ENCODE results near the gene EEPD1.

The EEPD1 gene

DNA sequence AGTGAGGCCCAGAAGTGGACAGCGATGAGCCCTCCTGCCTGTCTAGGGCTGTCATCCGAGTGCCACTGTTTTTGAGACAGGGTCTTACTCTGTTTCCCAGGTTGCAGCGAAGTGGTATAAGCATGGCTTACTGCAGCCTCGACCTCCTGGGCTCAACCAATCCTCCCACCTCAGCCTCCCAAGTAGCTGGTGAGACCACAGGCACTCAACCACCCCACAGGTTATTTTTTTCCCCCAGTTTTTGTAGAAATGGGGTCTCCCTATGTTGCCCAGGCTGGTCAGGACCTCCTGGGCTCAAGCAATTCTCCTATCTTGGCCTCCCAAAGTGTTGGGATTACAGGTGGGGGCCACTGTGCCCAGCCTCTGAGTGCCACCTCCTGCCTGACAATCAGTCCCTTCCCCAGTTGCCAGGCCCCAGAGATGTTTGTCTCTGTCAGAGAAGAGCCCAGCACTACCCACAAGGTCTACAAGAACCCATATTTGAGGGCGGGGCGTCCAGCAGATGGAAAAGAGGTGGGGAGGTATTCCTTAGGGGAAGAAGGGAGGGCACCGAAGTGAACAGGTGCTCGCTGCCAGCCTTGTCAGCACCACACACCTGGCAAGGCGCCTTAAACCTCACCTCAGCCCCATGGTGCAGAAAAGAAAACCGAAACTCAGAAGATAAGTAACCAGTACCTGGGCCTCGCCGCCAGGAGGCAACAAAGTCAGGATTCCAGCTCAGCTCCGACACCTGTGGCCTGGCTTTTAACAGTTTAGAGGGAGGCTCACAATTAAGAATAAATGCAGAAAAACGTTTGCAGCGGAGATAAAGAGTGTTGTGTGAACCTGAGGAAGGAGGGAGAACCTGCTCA lies 159.2 kb downstream of the EEPD1 start:
- H3K4me3 ChIP-seq (ENCODE audit: low read depth, low read length): no peak overlapping the region
- TF ChIP-seq, protein P1, sequence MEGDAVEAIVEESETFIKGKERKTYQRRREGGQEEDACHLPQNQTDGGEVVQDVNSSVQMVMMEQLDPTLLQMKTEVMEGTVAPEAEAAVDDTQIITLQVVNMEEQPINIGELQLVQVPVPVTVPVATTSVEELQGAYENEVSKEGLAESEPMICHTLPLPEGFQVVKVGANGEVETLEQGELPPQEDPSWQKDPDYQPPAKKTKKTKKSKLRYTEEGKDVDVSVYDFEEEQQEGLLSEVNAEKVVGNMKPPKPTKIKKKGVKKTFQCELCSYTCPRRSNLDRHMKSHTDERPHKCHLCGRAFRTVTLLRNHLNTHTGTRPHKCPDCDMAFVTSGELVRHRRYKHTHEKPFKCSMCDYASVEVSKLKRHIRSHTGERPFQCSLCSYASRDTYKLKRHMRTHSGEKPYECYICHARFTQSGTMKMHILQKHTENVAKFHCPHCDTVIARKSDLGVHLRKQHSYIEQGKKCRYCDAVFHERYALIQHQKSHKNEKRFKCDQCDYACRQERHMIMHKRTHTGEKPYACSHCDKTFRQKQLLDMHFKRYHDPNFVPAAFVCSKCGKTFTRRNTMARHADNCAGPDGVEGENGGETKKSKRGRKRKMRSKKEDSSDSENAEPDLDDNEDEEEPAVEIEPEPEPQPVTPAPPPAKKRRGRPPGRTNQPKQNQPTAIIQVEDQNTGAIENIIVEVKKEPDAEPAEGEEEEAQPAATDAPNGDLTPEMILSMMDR (IDR thresholded peaks at IDR 0.05; ENCODE audit: low read depth, low read length, missing control alignments): peak; percentile 10
- in situ Hi-C loops (cut with HindIII; ENCODE audit: low sequenced_read_pairs): no loop called here
- no peak for DNase-seq (ENCODE audit: low read depth)

DNA sequence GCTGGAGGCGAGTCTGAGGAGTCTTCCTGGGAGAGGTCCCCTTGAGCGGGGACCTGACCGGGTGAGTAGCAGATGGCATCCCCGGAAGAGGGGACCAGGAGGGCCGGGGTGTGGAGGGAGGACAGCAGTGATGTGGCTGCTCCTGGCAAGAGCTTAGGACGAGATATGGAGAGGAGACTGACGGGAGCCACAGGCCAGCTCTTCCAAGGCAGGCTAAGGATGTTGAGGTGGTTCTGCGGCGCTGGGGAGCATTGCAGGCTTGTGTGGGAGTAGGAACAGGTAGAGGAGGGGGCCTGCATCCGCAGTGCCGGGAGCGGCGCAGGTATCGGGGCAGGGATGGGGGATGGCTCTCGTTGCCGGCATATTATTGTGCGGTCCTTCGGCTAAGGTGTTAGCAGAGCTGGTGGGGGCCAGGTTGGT lies 159.9 kb downstream of the EEPD1 start:
- H3K4me3 ChIP-seq (ENCODE audit: low read depth, low read length): no peak overlapping the region
- no peak for DNase-seq (ENCODE audit: low read depth)
- in situ Hi-C loops (cut with HindIII; ENCODE audit: low sequenced_read_pairs): no loop called here
- TF ChIP-seq, protein P1 (IDR thresholded peaks at IDR 0.05; ENCODE audit: low read depth, low read length, missing control alignments): peak; percentile 1

DNA sequence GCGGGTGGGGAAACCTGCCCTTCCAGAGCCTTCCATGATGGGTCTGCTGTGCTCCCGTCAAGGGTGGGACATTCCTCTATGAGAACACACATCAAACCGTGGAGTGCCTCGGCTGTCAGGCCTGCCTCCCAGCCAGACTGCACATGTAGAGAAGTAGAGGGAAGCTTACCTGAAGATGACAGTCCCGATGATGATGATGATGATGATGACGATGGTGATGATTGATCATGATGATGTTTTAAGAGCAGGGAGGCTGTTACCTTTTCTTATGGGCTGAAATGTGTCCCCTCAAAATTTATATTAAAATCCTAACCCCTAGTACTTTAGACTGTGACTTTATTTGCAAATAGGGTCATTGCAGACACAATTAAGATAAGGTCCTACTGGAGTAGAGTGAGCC lies 160.6 kb downstream of the EEPD1 start:
- no peak overlapping the region for H3K4me3 ChIP-seq (ENCODE audit: low read depth, low read length)
- in situ Hi-C loops (cut with HindIII; ENCODE audit: low sequenced_read_pairs): no loop called here
- no peak for DNase-seq (ENCODE audit: low read depth)
- TF ChIP-seq, protein P1 (IDR thresholded peaks at IDR 0.05; ENCODE audit: low read depth, low read length, missing control alignments): no peak

DNA sequence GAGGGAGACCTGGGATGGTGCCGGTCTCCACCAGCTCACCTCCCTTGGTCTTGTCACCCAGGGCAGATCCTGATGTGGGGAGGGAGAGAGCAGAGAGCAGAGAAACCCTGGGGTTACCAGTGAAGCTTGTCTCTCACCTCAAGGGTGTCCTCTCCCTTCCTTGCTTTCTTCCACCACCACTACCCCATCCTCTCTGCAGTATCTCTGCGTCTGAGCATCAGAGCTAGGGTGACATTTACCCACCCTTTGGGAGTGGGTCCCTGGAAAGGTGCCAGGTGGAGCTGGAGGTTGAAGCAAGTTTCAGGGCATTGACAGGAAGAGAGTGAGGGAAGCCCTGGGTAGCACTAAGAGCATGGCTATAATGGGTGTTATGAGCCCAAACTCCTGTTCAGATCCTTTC lies 161.4 kb downstream of the EEPD1 start:
- H3K4me3 ChIP-seq (ENCODE audit: low read depth, low read length): no peak overlapping the region
- in situ Hi-C loops (cut with HindIII; ENCODE audit: low sequenced_read_pairs): no loop called here
- DNase-seq (ENCODE audit: low read depth): no peak
- TF ChIP-seq, protein P1 (IDR thresholded peaks at IDR 0.05; ENCODE audit: low read depth, low read length, missing control alignments): no peak

DNA sequence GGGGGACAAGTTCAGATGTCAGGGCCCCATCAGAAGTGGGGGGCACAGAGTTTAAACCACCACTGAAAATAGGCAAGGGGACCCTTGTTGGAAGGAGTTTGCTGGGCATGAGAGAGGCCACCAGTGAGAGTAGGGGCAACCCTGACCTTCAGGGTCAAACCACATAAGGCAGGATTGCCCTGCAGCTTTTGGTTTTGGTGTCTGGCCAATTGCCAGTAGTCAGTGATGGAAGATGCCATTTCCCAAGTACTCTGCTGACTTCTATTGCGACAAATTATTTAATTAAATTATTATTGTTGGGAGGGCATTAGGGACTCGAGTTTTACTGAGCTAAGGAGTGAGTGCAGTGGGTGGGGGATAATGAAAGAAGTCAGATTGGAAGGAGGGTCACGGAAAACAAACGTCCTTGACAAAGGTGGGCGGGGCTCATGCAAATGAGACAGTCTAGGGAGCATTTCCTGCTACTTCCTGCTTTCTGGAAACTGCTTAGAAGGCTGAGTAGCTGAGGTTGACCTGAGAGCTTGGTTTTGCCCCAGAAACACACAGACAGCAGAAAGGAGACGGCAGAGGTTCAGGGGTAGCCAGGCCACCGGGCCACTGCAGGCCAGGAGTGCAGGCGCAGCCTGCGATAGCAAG lies 162.4 kb downstream of the EEPD1 start:
- no peak for DNase-seq (ENCODE audit: low read depth)
- TF ChIP-seq, protein P1 (IDR thresholded peaks at IDR 0.05; ENCODE audit: low read depth, low read length, missing control alignments): no peak
- H3K4me3 ChIP-seq (ENCODE audit: low read depth, low read length): no peak overlapping the region
- in situ Hi-C loops (cut with HindIII; ENCODE audit: low sequenced_read_pairs): no loop called here

DNA sequence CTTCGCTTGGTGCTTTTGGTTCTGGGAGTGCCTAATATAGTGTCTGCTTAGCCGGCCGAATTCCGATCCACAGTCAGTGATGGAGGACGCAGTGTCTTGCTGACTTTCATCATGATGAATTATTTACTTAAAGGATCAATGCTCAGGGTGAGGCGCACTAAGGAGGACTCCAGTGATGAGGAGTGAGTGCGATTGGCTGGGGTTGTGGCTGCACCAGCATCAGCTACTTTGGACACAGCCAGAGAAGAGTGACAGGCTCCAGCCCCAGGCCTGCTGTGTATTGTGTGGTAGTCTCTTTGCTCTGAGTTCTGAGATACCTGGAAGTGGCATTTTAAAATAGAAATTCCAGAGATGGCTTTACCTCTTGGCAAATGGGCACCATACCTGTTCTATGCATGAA lies 163.3 kb downstream of the EEPD1 start:
- TF ChIP-seq, protein P1 (IDR thresholded peaks at IDR 0.05; ENCODE audit: low read depth, low read length, missing control alignments): no peak
- no peak for DNase-seq (ENCODE audit: low read depth)
- H3K4me3 ChIP-seq (ENCODE audit: low read depth, low read length): no peak overlapping the region
- in situ Hi-C loops (cut with HindIII; ENCODE audit: low sequenced_read_pairs): no loop called here
